GM19099 (cell line): ENCODE results near the gene PPP1R1B.

Experiments
- POLR2A ChIP-seq: IDR thresholded peaks from 3 replicates; pipeline ENCODE4 v1.6.1; 2011; ENCODE audit warnings: low read depth; ENCODE audit not compliant: insufficient read length; ENCODE audit errors: extremely low read depth

PPP1R1B gene

GRCh38 chr17:39626171-39627046 lies at the start of gene PPP1R1B:
Gene PPP1R1B (plus strand): TSS chr17:39626952. CDS start chr17:39627393, 441 bp downstream.
- no peak for TF ChIP-seq POLR2A

GRCh38 chr17:39578272-39578671 lies 48.5 kb upstream of the PPP1R1B start:
- no peak for TF ChIP-seq POLR2A

GRCh38 chr17:39579318-39580081 lies 47.3 kb upstream of the PPP1R1B start:
- TF ChIP-seq POLR2A = no peak

GRCh38 chr17:39580082-39580468 lies 46.7 kb upstream of the PPP1R1B start:
- TF ChIP-seq POLR2A = no peak

GRCh38 chr17:39581071-39581758 lies 45.5 kb upstream of the PPP1R1B start:
- no peak for TF ChIP-seq POLR2A

- no peak for TF ChIP-seq POLR2A
Observed at GRCh38 chr17:39581759-39582085, 45.0 kb upstream of the PPP1R1B start.

GRCh38 chr17:39582658-39583057 lies 44.1 kb upstream of the PPP1R1B start:
- TF ChIP-seq POLR2A = no peak

- no peak for TF ChIP-seq POLR2A
Observed at GRCh38 chr17:39591958-39592954, 34.5 kb upstream of the PPP1R1B start.

GRCh38 chr17:39593371-39593770 lies 33.4 kb upstream of the PPP1R1B start:
- no peak for TF ChIP-seq POLR2A

- no peak for TF ChIP-seq POLR2A
Observed at GRCh38 chr17:39595294-39595693, 31.5 kb upstream of the PPP1R1B start.

- no peak for TF ChIP-seq POLR2A
Observed at GRCh38 chr17:39595928-39596510, 30.7 kb upstream of the PPP1R1B start.

- TF ChIP-seq POLR2A = no peak
Observed at GRCh38 chr17:39596543-39597267, 30.0 kb upstream of the PPP1R1B start.

GRCh38 chr17:39597372-39598046 lies 29.2 kb upstream of the PPP1R1B start:
- no peak for TF ChIP-seq POLR2A
